Right cardiac atrium (tissue), 5 donors: ENCODE data around the gene CMC1. TPM values are rescaled to one million over a fixed set of nuclear protein-coding genes. Genes with fewer than 3 reads are reported as not detected.

Experiments
- ATAC-seq, 2 donors: fragments of 200-7000 bp; cut with Tn5 transposase; one replicate each; pipeline versions ENCODE4 v1.8.0 to v1.9.1; 2020; ENCODE audit warnings: moderate library complexity in 2 of 2, mild to moderate bottlenecking in 1 of 2
- DNase-seq, 3 donors: peaks; one replicate each; pipeline ENCODE4 v3.0.0-alpha.2; 2020
- H3K27ac ChIP-seq: one replicate; pipeline ENCODE4 v1.5.1; 2013; ENCODE audit warnings: mild to moderate bottlenecking, low read length, control low read depth, moderate library complexity
- H3K27me3 ChIP-seq: one replicate; pipeline ENCODE4 v1.6.1; 2013; ENCODE audit not compliant: control insufficient read depth, insufficient read depth
- H3K4me1 ChIP-seq: one replicate; pipeline ENCODE4 v1.6.1; 2013; ENCODE audit warnings: low read length; ENCODE audit not compliant: control insufficient read depth, insufficient read depth
- H3K4me3 ChIP-seq: one replicate; pipeline ENCODE4 v1.5.1; 2013; ENCODE audit warnings: low read length, control low read depth
- H3K9me3 ChIP-seq: one replicate; pipeline ENCODE4 v1.6.1; 2013; ENCODE audit warnings: low read length; ENCODE audit not compliant: control insufficient read depth
- WGBS: extraction: QIAGEN DNeasy Blood & Tissue Kit; methylation state at CpG from one replicate; pipeline ENCODE4 v1.1.7; 2013; 5-methylcytosine and 5-hydroxymethylcytosine counted together
- intact Hi-C, 4 donors: fragments of 100-400 bp; cut with DNase I; formaldehyde crosslinking; loops; one replicate each; pipeline versions ENCODE4 v1.11.0 to v1.14.0; 2022 to 2023
- polyA plus RNA-seq: library from polyadenylated mRNA; stranded (reverse); fragments of 200-250 nt; gene quantifications from one replicate; pipeline ENCODE4 v1.2.3, GENCODE V29; 2013
- total RNA-seq, 4 donors: library from RNA; stranded (reverse); fragmentation: NEBNext Ultra II Directional; extraction: Animal tissue kit (Norgen Biotek cat#: 25700); gene quantifications; one replicate each; pipeline ENCODE4 v1.2.1, GENCODE V29; 2021
- donor health status: healthy with polysubstance abuse.
- donor health status: DM: no; HTN: yes; CAD: no.
- donor health status: DM: no; HTN: no; CAD: no.
- donor health status: DM: no; HTN: yes; CAD: no; lungs with severe emphysema.
- donor health status: DM: yes; HTN: yes; CAD: no.

The CMC1 gene
- total and polyA plus RNA-seq, 5 donors = 25.8 to 136 (median 33.0) TPM

GRCh38 chr3:28300345-28300962, 59.0 kb downstream of the CMC1 start:
- WGBS = 85% methylated on average over 5 of the region's 5 CpGs
- no peak overlapping the region for H3K4me3 ChIP-seq
- H3K4me1 ChIP-seq = no peaks in the 10 kb centered on the region
- ATAC-seq (no peak), DNase-seq (no peak)
- H3K9me3 ChIP-seq = no peaks in the 10 kb centered on the region
- no peak overlapping the region for H3K27ac ChIP-seq
- intact Hi-C loops = no loop called here
- no peaks in the 10 kb centered on the region for H3K27me3 ChIP-seq

GRCh38 chr3:28301688-28302087, 60.3 kb downstream of the CMC1 start:
- Histone ChIP-seq H3K4me1 (no peaks in the 10 kb centered on the region), H3K27me3 (no peaks in the 10 kb centered on the region), H3K9me3 (no peaks in the 10 kb centered on the region), H3K27ac (no peak overlapping the region), H3K4me3 (no peak overlapping the region)
- WGBS = 83% methylated on average over 4 of the region's 4 CpGs
- DNase-seq (no peak), ATAC-seq (no peak)
- intact Hi-C loops = no loop called here

GRCh38 chr3:28308196-28308595, 66.8 kb downstream of the CMC1 start:
- DNase-seq = no peak
- ATAC-seq = no peak
- intact Hi-C loops = no loop called here
- no peaks in the 10 kb centered on the region for H3K4me1 ChIP-seq
- no peaks in the 10 kb centered on the region for H3K9me3 ChIP-seq
- H3K27me3 ChIP-seq = no peaks in the 10 kb centered on the region
- 81% methylated on average over 3 of the region's 3 CpGs for WGBS
- H3K4me3 ChIP-seq = no peak overlapping the region
- no peak overlapping the region for H3K27ac ChIP-seq

GRCh38 chr3:28315711-28316110, 74.3 kb downstream of the CMC1 start:
- Histone ChIP-seq H3K27ac (no peak overlapping the region), H3K4me3 (no peak overlapping the region), H3K9me3 (no peaks in the 10 kb centered on the region), H3K4me1 (no peaks in the 10 kb centered on the region), H3K27me3 (no peaks in the 10 kb centered on the region)
- intact Hi-C loops = no loop called here
- WGBS = 89% methylated on average over 1 of the region's 1 CpG
- no peak for ATAC-seq
- no peak for DNase-seq

GRCh38 chr3:28316226-28316625, 74.8 kb downstream of the CMC1 start:
- no peak for ATAC-seq
- intact Hi-C loops = no loop called here
- Histone ChIP-seq H3K4me1 (no peaks in the 10 kb centered on the region), H3K27me3 (no peaks in the 10 kb centered on the region), H3K4me3 (no peak overlapping the region), H3K27ac (no peak overlapping the region), H3K9me3 (no peaks in the 10 kb centered on the region)
- 77% methylated on average over 2 of the region's 2 CpGs for WGBS
- no peak for DNase-seq

GRCh38 chr3:28317438-28318022, 76.1 kb downstream of the CMC1 start:
- Histone ChIP-seq H3K4me1 (no peaks in the 10 kb centered on the region), H3K4me3 (no peak overlapping the region), H3K27me3 (no peaks in the 10 kb centered on the region), H3K9me3 (no peaks in the 10 kb centered on the region), H3K27ac (no peak overlapping the region)
- ATAC-seq (peak; percentile 62 to 64), DNase-seq (no peak)
- intact Hi-C loops = no loop called here
- WGBS = 36% methylated on average over 2 of the region's 2 CpGs

- DNase-seq (no peak), ATAC-seq (no peak)
- Histone ChIP-seq H3K27me3 (no peaks in the 10 kb centered on the region), H3K9me3 (no peaks in the 10 kb centered on the region), H3K4me3 (no peak overlapping the region), H3K4me1 (no peaks in the 10 kb centered on the region), H3K27ac (no peak overlapping the region)
- intact Hi-C loops = no loop called here
These were observed 79.6 kb downstream of the CMC1 start for GRCh38 chr3:28320981-28321380.

- ATAC-seq = no peak
- H3K9me3 ChIP-seq = no peaks in the 10 kb centered on the region
- H3K4me1 ChIP-seq = no peaks in the 10 kb centered on the region
- no peak overlapping the region for H3K4me3 ChIP-seq
- 89% methylated on average over 1 of the region's 1 CpG for WGBS
- H3K27me3 ChIP-seq = no peaks in the 10 kb centered on the region
- no peak overlapping the region for H3K27ac ChIP-seq
- intact Hi-C loops = no loop called here
- no peak for DNase-seq
These were observed 81.0 kb downstream of the CMC1 start for GRCh38 chr3:28322464-28322863.

GRCh38 chr3:28326458-28326926, 85.1 kb downstream of the CMC1 start:
- no peak for DNase-seq
- Histone ChIP-seq H3K27ac (no peak overlapping the region), H3K4me3 (no peak overlapping the region), H3K9me3 (no peaks in the 10 kb centered on the region), H3K27me3 (no peaks in the 10 kb centered on the region), H3K4me1 (no peaks in the 10 kb centered on the region)
- peak; percentile 29 to 51 for ATAC-seq
- intact Hi-C loops = loop anchor here in 2 of 4 donors (5.0 kb wide), 1 partner anchor 614 kb away; no protein-coding TSS in a partner anchor
- 63% methylated on average over 2 of the region's 2 CpGs for WGBS

GRCh38 chr3:28328188-28329151, 87.1 kb downstream of the CMC1 start:
- no peaks in the 10 kb centered on the region for H3K4me1 ChIP-seq
- intact Hi-C loops = loop anchor here in 2 of 4 donors (5.0 kb wide), 1 partner anchor 616 kb away; no protein-coding TSS in a partner anchor
- no peak for ATAC-seq
- H3K4me3 ChIP-seq = no peak overlapping the region
- DNase-seq = no peak
- no peaks in the 10 kb centered on the region for H3K9me3 ChIP-seq
- no peaks in the 10 kb centered on the region for H3K27me3 ChIP-seq
- 82% methylated on average over 4 of the region's 4 CpGs for WGBS
- H3K27ac ChIP-seq = no peak overlapping the region

- Histone ChIP-seq H3K4me3 (no peak overlapping the region), H3K27me3 (no peaks in the 10 kb centered on the region), H3K4me1 (no peaks in the 10 kb centered on the region), H3K9me3 (no peaks in the 10 kb centered on the region), H3K27ac (no peak overlapping the region)
- no peak for ATAC-seq
- no peak for DNase-seq
- intact Hi-C loops = loop anchor here in 2 of 4 donors (5.0 to 10.0 kb wide), 2 partner anchors 620 to 622 kb away; no protein-coding TSS in a partner anchor
These were observed 93.1 kb downstream of the CMC1 start for GRCh38 chr3:28334552-28334951.
